Measurements from ENCODE around the gene PAPOLA.
"Not testable (repeated sequence)": the region's sequence is repeated elsewhere in the genome, so short reads cannot be mapped to it uniquely, and the experiment has no call there.

PAPOLA gene

GRCh38 chr14:96504353-96504752 is 2.2 kb downstream of the PAPOLA start:
- not testable (repeated sequence) for H3K4me3 ChIP-seq (ENCODE audit: low read depth, low read length); H3K9ac ChIP-seq (ENCODE audit: low read depth, low read length); H3K4me1 ChIP-seq (ENCODE audit: control insufficient read depth, insufficient read depth, low read length); H3K27me3 ChIP-seq (ENCODE audit: control insufficient read depth, insufficient read depth, low read length); H3K36me3 ChIP-seq (ENCODE audit: control insufficient read depth, insufficient read depth, low read length); H3K9me3 ChIP-seq (ENCODE audit: control insufficient read depth, insufficient read depth, low read length)

DNA sequence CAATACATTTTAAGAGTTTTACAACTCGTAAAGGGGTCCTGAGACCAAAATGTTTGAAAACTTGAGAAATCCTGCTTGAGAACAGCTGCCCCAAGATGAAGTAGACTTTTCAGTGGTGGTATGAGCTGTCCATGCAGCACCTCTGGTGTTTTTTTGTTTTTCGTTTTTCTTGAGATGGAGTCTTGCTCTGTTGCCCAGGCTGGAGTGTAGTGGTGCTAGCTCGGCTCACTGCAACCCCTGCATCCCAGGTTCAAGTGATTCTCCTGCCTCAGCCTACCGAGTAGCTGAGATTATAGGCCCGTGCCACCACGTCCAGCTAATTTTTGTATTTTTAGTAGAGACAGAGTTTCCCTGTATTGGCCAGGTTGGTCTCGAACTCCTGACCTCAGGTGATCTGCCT is 5.5 kb downstream of the PAPOLA start:
- Histone ChIP-seq H3K4me3 (ENCODE audit: low read depth, low read length) (no peak overlapping the region), H3K4me1 (ENCODE audit: control insufficient read depth, insufficient read depth, low read length) (peaks cover 15% of the 10 kb centered on the region), H3K9me3 (ENCODE audit: control insufficient read depth, insufficient read depth, low read length) (no peaks in the 10 kb centered on the region), H3K9ac (ENCODE audit: low read depth, low read length) (no peak overlapping the region), H3K27me3 (ENCODE audit: control insufficient read depth, insufficient read depth, low read length) (no peaks in the 10 kb centered on the region), H3K36me3 (ENCODE audit: control insufficient read depth, insufficient read depth, low read length) (no peaks in the 10 kb centered on the region)

- H3K4me1 ChIP-seq (ENCODE audit: control insufficient read depth, insufficient read depth, low read length) = peaks cover 16% of the 10 kb centered on the region
- no peaks in the 10 kb centered on the region for H3K36me3 ChIP-seq (ENCODE audit: control insufficient read depth, insufficient read depth, low read length)
- no peaks in the 10 kb centered on the region for H3K9me3 ChIP-seq (ENCODE audit: control insufficient read depth, insufficient read depth, low read length)
- no peak overlapping the region for H3K4me3 ChIP-seq (ENCODE audit: low read depth, low read length)
- H3K27me3 ChIP-seq (ENCODE audit: control insufficient read depth, insufficient read depth, low read length) = no peaks in the 10 kb centered on the region
- no peak overlapping the region for H3K9ac ChIP-seq (ENCODE audit: low read depth, low read length)
Observed at GRCh38 chr14:96508900-96509299, 6.7 kb downstream of the PAPOLA start.

DNA sequence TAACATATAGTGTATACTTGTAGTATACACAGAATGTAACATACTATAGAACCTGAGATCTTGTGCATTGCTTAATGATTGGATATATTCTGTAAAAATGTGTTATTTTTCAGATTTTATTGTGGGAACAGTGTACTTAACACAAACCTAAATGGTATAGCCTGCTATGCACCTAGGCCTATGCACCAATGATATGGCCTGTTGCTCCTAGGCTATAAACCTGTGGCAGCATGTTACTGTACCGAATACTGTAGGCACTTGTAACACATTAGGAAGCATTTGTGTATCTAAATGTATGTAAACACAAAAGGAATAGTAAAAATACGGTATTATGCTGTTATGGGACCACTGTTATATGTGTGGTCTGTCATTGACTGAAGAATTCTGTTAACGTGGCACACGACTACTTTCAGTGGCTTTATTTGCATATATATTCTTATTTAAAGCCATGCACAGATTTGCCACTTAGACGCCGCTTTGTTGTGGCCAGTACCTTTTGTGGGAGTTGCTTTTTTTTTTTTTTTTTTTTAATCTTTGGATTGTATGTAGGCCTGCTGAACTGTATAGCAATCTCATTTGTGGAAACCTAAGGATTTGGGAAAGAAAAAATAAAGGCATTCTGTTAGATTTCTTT is 7.4 kb downstream of the PAPOLA start:
- H3K27me3 ChIP-seq (ENCODE audit: control insufficient read depth, insufficient read depth, low read length) = no peaks in the 10 kb centered on the region
- H3K9ac ChIP-seq (ENCODE audit: low read depth, low read length) = no peak overlapping the region
- H3K9me3 ChIP-seq (ENCODE audit: control insufficient read depth, insufficient read depth, low read length) = no peaks in the 10 kb centered on the region
- H3K36me3 ChIP-seq (ENCODE audit: control insufficient read depth, insufficient read depth, low read length) = no peaks in the 10 kb centered on the region
- peaks cover 17% of the 10 kb centered on the region for H3K4me1 ChIP-seq (ENCODE audit: control insufficient read depth, insufficient read depth, low read length)
- H3K4me3 ChIP-seq (ENCODE audit: low read depth, low read length) = no peak overlapping the region

- H3K4me1 ChIP-seq (ENCODE audit: control insufficient read depth, insufficient read depth, low read length) = peaks cover 24% of the 10 kb centered on the region
- no peaks in the 10 kb centered on the region for H3K9me3 ChIP-seq (ENCODE audit: control insufficient read depth, insufficient read depth, low read length)
- H3K36me3 ChIP-seq (ENCODE audit: control insufficient read depth, insufficient read depth, low read length) = no peaks in the 10 kb centered on the region
- H3K9ac ChIP-seq (ENCODE audit: low read depth, low read length) = no peak overlapping the region
- H3K27me3 ChIP-seq (ENCODE audit: control insufficient read depth, insufficient read depth, low read length) = no peaks in the 10 kb centered on the region
- no peak overlapping the region for H3K4me3 ChIP-seq (ENCODE audit: low read depth, low read length)
Observed at GRCh38 chr14:96511146-96511545, 9.0 kb downstream of the PAPOLA start.

- no peak overlapping the region for H3K9ac ChIP-seq (ENCODE audit: low read depth, low read length)
- H3K4me1 ChIP-seq (ENCODE audit: control insufficient read depth, insufficient read depth, low read length) = peaks cover 24% of the 10 kb centered on the region
- no peak overlapping the region for H3K4me3 ChIP-seq (ENCODE audit: low read depth, low read length)
- no peaks in the 10 kb centered on the region for H3K27me3 ChIP-seq (ENCODE audit: control insufficient read depth, insufficient read depth, low read length)
- H3K9me3 ChIP-seq (ENCODE audit: control insufficient read depth, insufficient read depth, low read length) = no peaks in the 10 kb centered on the region
- no peaks in the 10 kb centered on the region for H3K36me3 ChIP-seq (ENCODE audit: control insufficient read depth, insufficient read depth, low read length)
Observed at GRCh38 chr14:96511667-96512066, 9.5 kb downstream of the PAPOLA start.

- H3K4me1 ChIP-seq (ENCODE audit: control insufficient read depth, insufficient read depth, low read length) = peaks cover 24% of the 10 kb centered on the region
- no peak overlapping the region for H3K9ac ChIP-seq (ENCODE audit: low read depth, low read length)
- no peaks in the 10 kb centered on the region for H3K27me3 ChIP-seq (ENCODE audit: control insufficient read depth, insufficient read depth, low read length)
- no peak overlapping the region for H3K4me3 ChIP-seq (ENCODE audit: low read depth, low read length)
- H3K36me3 ChIP-seq (ENCODE audit: control insufficient read depth, insufficient read depth, low read length) = no peaks in the 10 kb centered on the region
- no peaks in the 10 kb centered on the region for H3K9me3 ChIP-seq (ENCODE audit: control insufficient read depth, insufficient read depth, low read length)
Observed at GRCh38 chr14:96512122-96512521, 9.9 kb downstream of the PAPOLA start.

DNA sequence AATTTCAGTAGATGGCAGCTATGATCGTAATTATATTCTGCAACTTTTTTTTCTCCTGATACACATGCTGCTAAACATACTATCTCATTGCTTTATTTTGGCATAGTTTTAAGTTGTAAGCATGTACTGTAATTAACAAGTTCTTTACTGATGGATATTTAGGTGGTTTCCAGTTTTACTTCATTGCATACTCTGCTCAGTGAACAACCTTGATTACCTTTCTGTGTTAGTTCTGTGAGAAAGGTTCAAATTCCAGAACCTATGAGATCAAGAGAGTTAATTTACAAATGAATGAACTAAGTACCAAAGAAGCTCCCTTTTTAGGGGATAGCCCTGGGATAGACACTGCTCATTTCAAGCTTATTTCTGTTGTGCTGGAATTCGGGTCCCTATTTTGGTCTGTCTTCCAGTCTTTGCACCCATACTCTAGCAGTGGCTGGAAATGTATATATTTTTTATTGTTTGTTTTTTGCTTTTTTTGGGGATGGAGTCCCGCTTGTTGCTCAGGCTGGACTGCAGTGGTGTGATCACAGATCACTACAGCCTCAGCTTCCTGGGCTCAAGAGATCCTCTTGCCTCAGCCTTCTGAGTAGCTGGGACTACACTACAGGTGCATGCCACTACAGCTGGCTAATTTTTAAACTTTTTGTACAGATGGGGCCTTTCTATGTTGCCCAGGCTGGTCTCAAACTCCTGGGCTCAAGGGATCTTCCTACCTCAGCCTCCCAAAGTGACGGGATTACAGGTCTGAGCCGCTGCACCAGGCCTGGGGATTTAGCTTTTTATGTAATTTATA is 10.6 kb downstream of the PAPOLA start:
- Histone ChIP-seq H3K36me3 (ENCODE audit: control insufficient read depth, insufficient read depth, low read length) (no peaks in the 10 kb centered on the region), H3K4me3 (ENCODE audit: low read depth, low read length) (no peak overlapping the region), H3K27me3 (ENCODE audit: control insufficient read depth, insufficient read depth, low read length) (no peaks in the 10 kb centered on the region), H3K9ac (ENCODE audit: low read depth, low read length) (no peak overlapping the region), H3K9me3 (ENCODE audit: control insufficient read depth, insufficient read depth, low read length) (no peaks in the 10 kb centered on the region), H3K4me1 (ENCODE audit: control insufficient read depth, insufficient read depth, low read length) (peaks cover 24% of the 10 kb centered on the region)

- Histone ChIP-seq H3K9ac (ENCODE audit: low read depth, low read length) (no peak overlapping the region), H3K4me1 (ENCODE audit: control insufficient read depth, insufficient read depth, low read length) (peaks cover 20% of the 10 kb centered on the region), H3K9me3 (ENCODE audit: control insufficient read depth, insufficient read depth, low read length) (no peaks in the 10 kb centered on the region), H3K27me3 (ENCODE audit: control insufficient read depth, insufficient read depth, low read length) (no peaks in the 10 kb centered on the region), H3K4me3 (ENCODE audit: low read depth, low read length) (no peak overlapping the region), H3K36me3 (ENCODE audit: control insufficient read depth, insufficient read depth, low read length) (no peaks in the 10 kb centered on the region)
Observed at GRCh38 chr14:96514694-96515093, 12.5 kb downstream of the PAPOLA start.

GRCh38 chr14:96515731-96516130 is 13.5 kb downstream of the PAPOLA start:
- Histone ChIP-seq H3K36me3 (ENCODE audit: control insufficient read depth, insufficient read depth, low read length) (no peaks in the 10 kb centered on the region), H3K4me1 (ENCODE audit: control insufficient read depth, insufficient read depth, low read length) (peaks cover 15% of the 10 kb centered on the region), H3K27me3 (ENCODE audit: control insufficient read depth, insufficient read depth, low read length) (no peaks in the 10 kb centered on the region), H3K9me3 (ENCODE audit: control insufficient read depth, insufficient read depth, low read length) (no peaks in the 10 kb centered on the region), H3K9ac (ENCODE audit: low read depth, low read length) (no peak overlapping the region), H3K4me3 (ENCODE audit: low read depth, low read length) (no peak overlapping the region)

DNA sequence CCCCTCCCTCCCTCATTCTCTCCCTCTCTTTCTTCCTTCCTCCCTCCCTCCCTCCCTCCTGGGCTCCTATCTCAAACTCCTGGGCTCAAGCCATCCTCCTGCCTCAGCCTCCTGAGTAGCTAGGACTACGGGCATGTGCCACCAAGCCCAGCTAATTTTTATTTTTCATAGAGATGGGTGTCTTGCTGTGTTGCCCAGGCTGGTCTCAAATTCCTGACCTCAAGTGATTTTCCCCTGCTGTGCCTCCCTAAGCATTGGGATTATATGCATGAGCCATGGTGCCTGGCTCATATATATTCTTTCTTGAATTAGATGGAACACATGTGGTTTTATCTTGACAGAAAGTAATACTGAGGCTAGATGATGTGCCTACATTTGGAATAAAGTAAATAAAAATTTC is 14.2 kb downstream of the PAPOLA start:
- Histone ChIP-seq H3K4me1 (ENCODE audit: control insufficient read depth, insufficient read depth, low read length) (peaks cover 14% of the 10 kb centered on the region), H3K9ac (ENCODE audit: low read depth, low read length) (no peak overlapping the region), H3K4me3 (ENCODE audit: low read depth, low read length) (no peak overlapping the region), H3K36me3 (ENCODE audit: control insufficient read depth, insufficient read depth, low read length) (peaks cover under 1% of the 10 kb centered on the region), H3K27me3 (ENCODE audit: control insufficient read depth, insufficient read depth, low read length) (no peaks in the 10 kb centered on the region), H3K9me3 (ENCODE audit: control insufficient read depth, insufficient read depth, low read length) (no peaks in the 10 kb centered on the region)

- H3K9me3 ChIP-seq (ENCODE audit: control insufficient read depth, insufficient read depth, low read length) = no peaks in the 10 kb centered on the region
Observed at GRCh38 chr14:96519970-96520369, 17.8 kb downstream of the PAPOLA start.

More at GRCh38 chr14:96519970-96520369, 17.8 kb downstream of the PAPOLA start:
- no peaks in the 10 kb centered on the region for H3K27me3 ChIP-seq (ENCODE audit: control insufficient read depth, insufficient read depth, low read length)
- peaks cover 4% of the 10 kb centered on the region for H3K36me3 ChIP-seq (ENCODE audit: control insufficient read depth, insufficient read depth, low read length)
- H3K4me3 ChIP-seq (ENCODE audit: low read depth, low read length) = no peak overlapping the region
- H3K4me1 ChIP-seq (ENCODE audit: control insufficient read depth, insufficient read depth, low read length) = peaks cover 4% of the 10 kb centered on the region
- no peak overlapping the region for H3K9ac ChIP-seq (ENCODE audit: low read depth, low read length)
